GM12878 (cell line): ENCODE results near the gene RINT1. TPM values are rescaled to one million over a fixed set of nuclear protein-coding genes. Genes with fewer than 3 reads are reported as not detected.

Experiments used
- ATAC-seq: fragments of 200-7000 bp; cut with Tn5 transposase; 3 replicates; pipeline ENCODE4 v1.9.1; 2020; ENCODE audit warnings: mild to moderate bottlenecking, moderate library complexity
- BruUV-seq: library from RNA; stranded (reverse); fragments of 400-500 nt; replicated peaks from 2 replicates; lab custom pipeline; 2021; lab: Mats Ljungman, UMichigan
- CTCF ChIA-PET: fragments of 300-600 bp; sonication (Branson Sonifier 250); formaldehyde crosslinking; extraction: SDS; loops from one replicate; lab custom pipeline; 2021; ENCODE audit warnings: inconsistent platforms; lab: Yijun Ruan, JAX
- POLR2A ChIA-PET: fragments of 350-600 bp; formaldehyde crosslinking; extraction: SDS; loops from one replicate; lab custom pipeline; 2021; ENCODE audit warnings: inconsistent platforms; lab: Charles Lee
- RAD21 ChIA-PET: fragments of 300-600 bp; sonication (Branson Sonifier 250); formaldehyde crosslinking; loops from one replicate; lab custom pipeline; 2023; ENCODE audit warnings: antibody characterized with exemption; ENCODE audit not compliant: unreplicated experiment; lab: Charles Lee
- SMC1A ChIA-PET: fragments of 300-600 bp; sonication (Branson Sonifier 250); formaldehyde crosslinking; loops from one replicate; lab custom pipeline; 2023; ENCODE audit not compliant: unreplicated experiment, uncharacterized antibody; lab: Charles Lee
- DNase-seq: peaks from one replicate; pipeline ENCODE4 v3.0.0-alpha.2; 2011; ENCODE audit warnings: low read depth, low spot score
- FAIRE-seq: peaks from 3 replicates; lab custom pipeline; 2011; peaks lifted over from hg19 to GRCh38; lab: Jason Lieb, UNC
- H2AFZ ChIP-seq: 2 replicates; pipeline ENCODE4 v1.6.0; 2011; ENCODE audit warnings: low read depth, low read length, control low read depth; ENCODE audit not compliant: control insufficient read depth
- H3K27ac ChIP-seq: 2 replicates; pipeline ENCODE4 v1.5.1; 2011; ENCODE audit warnings: control low read depth; ENCODE audit not compliant: control insufficient read depth, insufficient read depth
- H3K27me3 ChIP-seq, 2 experiments: replicated peaks in 1 of 2; 2 replicates each; pipeline versions ENCODE4 v1.6.0 to v1.6.1; 2011; ENCODE audit warnings: low read length in 1 of 2; ENCODE audit not compliant: control insufficient read depth in 2 of 2, insufficient read depth in 2 of 2
- H3K36me3 ChIP-seq, 2 experiments: 2 replicates each; pipeline ENCODE4 v1.5.1; 2011; ENCODE audit warnings: low read length in 1 of 2; ENCODE audit not compliant: control insufficient read depth in 2 of 2, insufficient read depth in 2 of 2
- H3K4me1 ChIP-seq: 2 replicates; pipeline ENCODE4 v1.6.1; 2011; ENCODE audit warnings: mild to moderate bottlenecking, low read length, moderate library complexity, mixed read lengths; ENCODE audit not compliant: control insufficient read depth, insufficient read depth
- H3K4me2 ChIP-seq: 2 replicates; pipeline ENCODE4 v1.6.0; 2011; ENCODE audit warnings: control low read depth; ENCODE audit not compliant: control insufficient read depth, insufficient read depth
- H3K4me3 ChIP-seq: fragments of 200-600 bp; sonication (generic); 2 replicates; pipeline ENCODE4 v1.5.1; 2016
- H3K79me2 ChIP-seq: 2 replicates; pipeline ENCODE4 v1.6.0; 2011; ENCODE audit warnings: low read length; ENCODE audit not compliant: control insufficient read depth, insufficient read depth
- H3K9ac ChIP-seq: 2 replicates; pipeline ENCODE4 v1.8.0; 2011; ENCODE audit warnings: low read length, control low read depth, mixed read lengths; ENCODE audit not compliant: control insufficient read depth, insufficient read depth
- H3K9me3 ChIP-seq: replicated peaks from 3 replicates; pipeline ENCODE4 v1.5.1; 2011; ENCODE audit warnings: mild to moderate bottlenecking, low read length; ENCODE audit not compliant: control insufficient read depth, insufficient read depth
- H4K20me1 ChIP-seq: 2 replicates; pipeline ENCODE4 v1.6.0; 2011; ENCODE audit not compliant: control insufficient read depth, insufficient read depth
- BMI1 ChIP-seq: fragments of 450-650 bp; IDR thresholded peaks from 2 replicates; pipeline ENCODE4 v1.6.1; 2016; ENCODE audit warnings: mild to moderate bottlenecking, moderate library complexity, borderline replicate concordance
- CBX3 ChIP-seq: fragments of 200-600 bp; sonication (generic); IDR thresholded peaks from 2 replicates; pipeline ENCODE4 v1.6.1; 2016; ENCODE audit warnings: low read depth, borderline replicate concordance
- EED ChIP-seq: sonication (generic); IDR thresholded peaks from 2 replicates; pipeline ENCODE4 v1.6.1; 2016; ENCODE audit warnings: antibody characterized with exemption, low read depth
- GABPA ChIP-seq: IDR thresholded peaks from 2 replicates; pipeline ENCODE4 v1.6.1; 2014; ENCODE audit warnings: antibody characterized with exemption, low read depth, mild to moderate bottlenecking, inconsistent platforms
- HDAC2 ChIP-seq: fragments of 200-600 bp; sonication (generic); IDR thresholded peaks from 2 replicates; pipeline ENCODE4 v1.6.1; 2017
- HDAC6 ChIP-seq: fragments of 200-600 bp; sonication (generic); IDR thresholded peaks from one replicate; pipeline ENCODE4 v1.8.0; 2017; ENCODE audit warnings: antibody characterized with exemption; ENCODE audit not compliant: unreplicated experiment
- JUNB ChIP-seq: IDR thresholded peaks from 2 replicates; pipeline ENCODE4 v1.6.1; 2016; ENCODE audit warnings: antibody characterized with exemption, mild to moderate bottlenecking
- KDM1A ChIP-seq: fragments of 200-600 bp; sonication (generic); IDR thresholded peaks from 2 replicates; pipeline ENCODE4 v1.6.1; 2016; ENCODE audit warnings: borderline replicate concordance
- MYC ChIP-seq: IDR thresholded peaks from 2 replicates; pipeline ENCODE4 v1.6.1; 2011; ENCODE audit warnings: mild to moderate bottlenecking, low read length, moderate library complexity, inconsistent platforms; ENCODE audit not compliant: insufficient read depth, insufficient replicate concordance, insufficient read length, severe bottlenecking
- NFXL1 ChIP-seq: fragments of 450-650 bp; IDR thresholded peaks from 2 replicates; pipeline ENCODE4 v1.6.1; 2017; ENCODE audit warnings: antibody characterized with exemption, mild to moderate bottlenecking, borderline replicate concordance
- NR2C1 ChIP-seq: fragments of 450-650 bp; IDR thresholded peaks from 2 replicates; pipeline ENCODE4 v1.6.1; 2017; ENCODE audit warnings: antibody characterized with exemption, mild to moderate bottlenecking, moderate library complexity
- RB1 ChIP-seq: fragments of 450-650 bp; formaldehyde crosslinking; IDR thresholded peaks from 2 replicates; pipeline ENCODE4 v1.6.1; 2017; ENCODE audit warnings: mild to moderate bottlenecking, borderline replicate concordance
- RELA ChIP-seq: fragments of 450-650 bp; IDR thresholded peaks from 2 replicates; pipeline ENCODE4 v1.8.0; 2014; ENCODE audit warnings: borderline replicate concordance; ENCODE audit not compliant: partially characterized antibody
- SMAD1 ChIP-seq: fragments of 450-650 bp; IDR thresholded peaks from 2 replicates; pipeline ENCODE4 v1.6.1; 2018; ENCODE audit warnings: mild to moderate bottlenecking, low read depth; ENCODE audit not compliant: partially characterized antibody
- SREBF1 ChIP-seq: IDR thresholded peaks from 2 replicates; pipeline ENCODE4 v1.6.1; 2012; ENCODE audit warnings: mild to moderate bottlenecking, low read length
- WRNIP1 ChIP-seq: IDR thresholded peaks from 2 replicates; pipeline ENCODE4 v1.6.1; 2011; ENCODE audit warnings: low read depth, low read length, improper control_type of control experiment, borderline replicate concordance
- ZBTB11 ChIP-seq: fragments of 450-650 bp; formaldehyde crosslinking; IDR thresholded peaks from 2 replicates; pipeline ENCODE4 v1.5.0; 2022; ENCODE audit warnings: mild to moderate bottlenecking, missing genetic modification characterization
- ZBTB4 ChIP-seq: fragments of 450-650 bp; formaldehyde crosslinking; IDR thresholded peaks from 2 replicates; pipeline ENCODE4 v1.4.0; 2022; ENCODE audit warnings: mild to moderate bottlenecking, moderate library complexity
- ZNF384 ChIP-seq: IDR thresholded peaks from 2 replicates; pipeline ENCODE4 v1.6.1; 2012; ENCODE audit warnings: low read depth, mild to moderate bottlenecking, low read length, improper control_type of control experiment, borderline replicate concordance
- WGBS: methylation state at CpG from one replicate; pipeline ENCODE4 v1.1.6; 2016; ENCODE audit warnings: low lambda C conversion rate; ENCODE audit not compliant: insufficient replicate concordance, insufficient coverage; ENCODE audit errors: missing lambda C conversion rate; 5-methylcytosine and 5-hydroxymethylcytosine counted together
- in situ Hi-C: fragments of 300-500 bp; cut with MboI; formaldehyde crosslinking; loops from 9 replicates; pipeline ENCODE4 v1.14.3; 2018; ENCODE audit warnings: mixed read lengths
- intact Hi-C: fragments of 100-400 bp; cut with micrococcal nuclease; formaldehyde crosslinking; loops from one replicate; pipeline ENCODE4 v1.14.2; 2022; ENCODE audit not compliant: unreplicated experiment
- polyA plus RNA-seq, 11 experiments: library from polyadenylated mRNA; depleted of rRNA in 4 of 11; unstranded in 6 of 11; stranded (reverse) in 5 of 11; fragments of >200 nt; fragmentation: Nextera tagmentation in 4 of 11; fragmentation: Illumina TruSeq in 1 of 11; extraction: Ambion mirVana in 4 of 11; extraction: Trizol in 1 of 11; gene quantifications; 1 replicate in 1 of 11; 2 replicates in 10 of 11; pipeline versions ENCODE4 v1.2.1 to v1.2.3, GENCODE V29; 2011 to 2016; ENCODE audit warnings: inconsistent platforms in 2 of 11, missing spikeins in 2 of 11, low read depth in 1 of 11
- total RNA-seq, 4 experiments: library from RNA; depleted of rRNA in 3 of 4; stranded (reverse); fragments of >200 nt in 3 of 4; fragmentation: Illumina TruSeq in 1 of 4; extraction: Trizol in 1 of 4; gene quantifications; 2 replicates each; pipeline versions ENCODE4 v1.2.1 to v1.2.3, GENCODE V29; 2013 to 2021

RINT1 gene
- total and polyA plus RNA-seq, 10 of the 15 experiments (the other 5 are each of a cell fraction or from before 2014, with no cell fraction given): 6.7 to 32.3 (median 17.3) TPM

- TF ChIP-seq ZBTB11 (CRISPR knock-in tag) (no peak), ZNF384 (no peak), WRNIP1 (no peak), EED (no peak)
Measured at GRCh38 chr7:105493923-105494315, 38.1 kb upstream of the RINT1 start (continued).

GRCh38 chr7:105496521-105496920 lies 35.5 kb upstream of the RINT1 start:
- intact Hi-C loops (no loop called here), in situ Hi-C loops (no loop called here)
- Histone ChIP-seq H4K20me1 (no peaks in the 10 kb centered on the region), H3K79me2 (no peaks in the 10 kb centered on the region), H3K4me1 (no peaks in the 10 kb centered on the region), H3K4me3 (no peak overlapping the region), H3K27me3 (no peaks in the 10 kb centered on the region), H3K4me2 (no peak overlapping the region), H3K9ac (no peak overlapping the region), H2AFZ (no peak overlapping the region), H3K36me3 (peaks cover 0 to 7% of the 10 kb centered on the region in 2 experiments; a peak in 2 of 4 replicates), H3K9me3 (no peaks in the 10 kb centered on the region), H3K27ac (no peak overlapping the region)
- ChIA-PET POLR2A (no interaction called here), RAD21 (no interaction called here), SMC1A (interaction anchor here (1.0 to 1.1 kb wide), 2 partner anchors 11 to 93 kb away, joined by 3 to 4 read pairs; no protein-coding TSS in a partner anchor), CTCF (no interaction called here)
- FAIRE-seq (no peak), ATAC-seq (no peak), DNase-seq (no peak)
- BruUV-seq: no TSS peak
- 95% methylated on average over 2 of the region's 2 CpGs for WGBS
- TF ChIP-seq KDM1A (no peak), RELA (no peak), RB1 (no peak), MYC (no peak), JUNB (no peak), SMAD1 (no peak), HDAC2 (no peak), NFXL1 (no peak), CBX3 (no peak), GABPA (no peak), HDAC6 (no peak), ZBTB4 (no peak), BMI1 (no peak), SREBF1 (no peak), NR2C1 (no peak)
